Measurements from ENCODE around the gene SPEF1. TPM values are rescaled to one million over a fixed set of nuclear protein-coding genes. Genes with fewer than 3 reads are reported as not detected.

Gene SPEF1
- total RNA-seq, 1 experiment from 2014 or later: not detected

GRCh38 chr20:3744806-3745685 is 36.2 kb downstream of the SPEF1 start:
- no peak for TF ChIP-seq CTCF (IDR thresholded peaks at IDR 0.05; ENCODE audit: insufficient read depth in 1 of 2, low read depth in 1 of 2, low read length in 1 of 2, severe bottlenecking in 1 of 2, unreplicated experiment in 1 of 2)
- Histone ChIP-seq H3K36me3 (ENCODE audit: control insufficient read depth, insufficient read depth, low read length) (no peaks in the 10 kb centered on the region), H3K4me1 (no peaks in the 10 kb centered on the region), H3K9me3 (no peaks in the 10 kb centered on the region), H3K27me3 (replicated peaks; ENCODE audit: control insufficient read depth, insufficient read depth, low read length) (no peaks in the 10 kb centered on the region), H3K4me3 (ENCODE audit: low read depth, low read length) (no peak overlapping the region)
- H3K27ac Mint-ChIP-seq (ENCODE audit: unreplicated experiment): no peak overlapping the region
- POLR2A ChIA-PET: no interaction called here
- BruUV-seq (replicated peaks): no TSS peak
- peaks cover 8% of the 10 kb centered on the region for H3K4me1 Mint-ChIP-seq (ENCODE audit: low read depth, unreplicated experiment)
- H3K27me3 Mint-ChIP-seq (ENCODE audit: insufficient read depth, unreplicated experiment): no peaks in the 10 kb centered on the region
- peak; percentile 78 to 90 for DNase-seq
- intact Hi-C loops (cut with micrococcal nuclease; ENCODE audit: unreplicated experiment): no loop called here
- CTCF ChIA-PET: interaction anchor here (0.7 to 1.2 kb wide), 5 partner anchors 10 to 299 kb away, joined by 3 to 4 read pairs (median 3); partner anchors contain the start of genes ADISSP and SPEF1
- no peaks in the 10 kb centered on the region for H3K9me3 Mint-ChIP-seq (ENCODE audit: unreplicated experiment)
- peak overlapping the region; percentile 60 for H3K4me3 Mint-ChIP-seq (ENCODE audit: unreplicated experiment)
- H3K36me3 Mint-ChIP-seq (ENCODE audit: insufficient read depth, unreplicated experiment): peaks cover 7% of the 10 kb centered on the region

GRCh38 chr20:3744037-3744436 is 37.2 kb downstream of the SPEF1 start:
- no TSS peak for BruUV-seq (replicated peaks)
- Histone ChIP-seq H3K4me1 (no peaks in the 10 kb centered on the region), H3K4me3 (ENCODE audit: low read depth, low read length) (no peak overlapping the region), H3K27me3 (replicated peaks; ENCODE audit: control insufficient read depth, insufficient read depth, low read length) (no peaks in the 10 kb centered on the region), H3K9me3 (no peaks in the 10 kb centered on the region), H3K36me3 (ENCODE audit: control insufficient read depth, insufficient read depth, low read length) (no peaks in the 10 kb centered on the region)
- DNase-seq: no peak
- Mint-ChIP-seq H3K4me1 (ENCODE audit: low read depth, unreplicated experiment) (peaks cover 9% of the 10 kb centered on the region), H3K4me3 (ENCODE audit: unreplicated experiment) (no peak overlapping the region), H3K9me3 (ENCODE audit: unreplicated experiment) (no peaks in the 10 kb centered on the region), H3K27ac (ENCODE audit: unreplicated experiment) (no peak overlapping the region), H3K36me3 (ENCODE audit: insufficient read depth, unreplicated experiment) (peaks cover 5% of the 10 kb centered on the region), H3K27me3 (ENCODE audit: insufficient read depth, unreplicated experiment) (no peaks in the 10 kb centered on the region)
- TF ChIP-seq CTCF (IDR thresholded peaks at IDR 0.05; ENCODE audit: insufficient read depth in 1 of 2, low read depth in 1 of 2, low read length in 1 of 2, severe bottlenecking in 1 of 2, unreplicated experiment in 1 of 2): no peak
- CTCF ChIA-PET: interaction anchor here (0.7 kb wide), 1 partner anchor 74 kb away, joined by 3 read pairs; no protein-coding TSS in a partner anchor
- intact Hi-C loops (cut with micrococcal nuclease; ENCODE audit: unreplicated experiment): no loop called here
- POLR2A ChIA-PET: no interaction called here

GRCh38 chr20:3743251-3743650 is 38.0 kb downstream of the SPEF1 start:
- no peak for DNase-seq
- no peaks in the 10 kb centered on the region for H3K36me3 Mint-ChIP-seq (ENCODE audit: insufficient read depth, unreplicated experiment)
- CTCF ChIA-PET: interaction anchor here (0.7 kb wide), 1 partner anchor 75 kb away, joined by 3 read pairs; no protein-coding TSS in a partner anchor
- no peaks in the 10 kb centered on the region for H3K36me3 ChIP-seq (ENCODE audit: control insufficient read depth, insufficient read depth, low read length)
- POLR2A ChIA-PET: no interaction called here
- H3K27me3 ChIP-seq (replicated peaks; ENCODE audit: control insufficient read depth, insufficient read depth, low read length): no peaks in the 10 kb centered on the region
- H3K4me1 Mint-ChIP-seq (ENCODE audit: low read depth, unreplicated experiment): peaks cover 17% of the 10 kb centered on the region
- no peaks in the 10 kb centered on the region for H3K9me3 Mint-ChIP-seq (ENCODE audit: unreplicated experiment)
- no peak for TF ChIP-seq CTCF (IDR thresholded peaks at IDR 0.05; ENCODE audit: insufficient read depth in 1 of 2, low read depth in 1 of 2, low read length in 1 of 2, severe bottlenecking in 1 of 2, unreplicated experiment in 1 of 2)
- no peak overlapping the region for H3K4me3 ChIP-seq (ENCODE audit: low read depth, low read length)
- intact Hi-C loops (cut with micrococcal nuclease; ENCODE audit: unreplicated experiment): no loop called here
- H3K4me1 ChIP-seq: peaks cover 1% of the 10 kb centered on the region
- BruUV-seq (replicated peaks): no TSS peak
- H3K27ac Mint-ChIP-seq (ENCODE audit: unreplicated experiment): no peak overlapping the region
- no peaks in the 10 kb centered on the region for H3K27me3 Mint-ChIP-seq (ENCODE audit: insufficient read depth, unreplicated experiment)
- no peak overlapping the region for H3K4me3 Mint-ChIP-seq (ENCODE audit: unreplicated experiment)
- H3K9me3 ChIP-seq: no peaks in the 10 kb centered on the region

Measured in Caco-2 (cell line).